ENCODE data around the gene ZNF280D. TPM values are rescaled to one million over a fixed set of nuclear protein-coding genes. Genes with fewer than 3 reads are reported as not detected.
A peak's percentile ranks its signal among the peaks of the same experiment; 100 is the strongest.

Gene ZNF280D
- polyA plus RNA-seq, 3 donors, result 10.7 to 18.6 (median 12.5) TPM

DNA sequence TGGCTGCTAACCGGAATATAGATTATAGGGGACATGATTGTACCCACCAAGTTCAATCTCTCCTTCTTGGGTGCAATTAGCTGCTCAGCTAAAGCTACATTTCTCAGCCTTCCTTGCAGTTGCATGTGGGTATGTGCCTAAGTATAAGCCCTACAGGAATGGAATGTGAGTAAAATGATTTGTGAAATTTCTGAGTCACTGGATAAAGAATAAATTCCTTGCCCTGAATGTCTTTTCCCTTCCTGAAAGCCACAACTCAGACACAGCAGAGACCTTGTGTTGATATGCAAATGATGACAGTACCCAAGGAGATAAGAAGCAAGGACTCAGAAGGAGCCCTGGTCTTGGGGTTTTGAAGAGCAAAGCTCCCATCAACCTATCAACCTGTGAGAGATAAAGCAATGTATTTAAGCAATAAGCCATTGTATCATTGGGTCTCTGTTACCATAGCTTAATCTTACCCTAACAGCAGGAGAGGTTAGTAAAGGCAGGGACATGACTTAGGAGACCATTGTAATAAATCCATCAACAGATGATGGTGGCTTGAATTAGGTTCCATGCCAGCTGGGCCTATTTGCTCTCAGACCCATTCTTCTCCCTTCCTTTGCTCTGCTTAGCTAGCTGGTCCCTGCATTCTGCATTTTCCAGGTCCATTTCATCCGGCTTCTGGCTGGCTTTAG is 25.6 kb upstream of the ZNF280D start:
- WGBS, 3 donors, result 89 to 94% (median 92%) methylated on average over 2 of the region's 2 CpGs
- no peak overlapping the region for H3K27ac ChIP-seq (ENCODE audit: low read depth, low read length)

- 59 to 87% (median 69%) methylated on average over 3 of the region's 3 CpGs for WGBS, 3 donors
- no peak overlapping the region for H3K27ac ChIP-seq (ENCODE audit: low read depth, low read length)
Measured at GRCh38 chr15:56757875-56758274, 24.6 kb upstream of the ZNF280D start.

GRCh38 chr15:56754772-56755370 is 21.6 kb upstream of the ZNF280D start:
- no peak overlapping the region for H3K27ac ChIP-seq (ENCODE audit: low read depth, low read length)
- 66 to 82% (median 77%) methylated on average over 2 of the region's 2 CpGs for WGBS, 3 donors

GRCh38 chr15:56752986-56753385 is 19.7 kb upstream of the ZNF280D start:
- no peak overlapping the region for H3K27ac ChIP-seq (ENCODE audit: low read depth, low read length)
- WGBS, 3 donors, result 91 to 95% (median 93%) methylated on average over 1 of the region's 1 CpG

DNA sequence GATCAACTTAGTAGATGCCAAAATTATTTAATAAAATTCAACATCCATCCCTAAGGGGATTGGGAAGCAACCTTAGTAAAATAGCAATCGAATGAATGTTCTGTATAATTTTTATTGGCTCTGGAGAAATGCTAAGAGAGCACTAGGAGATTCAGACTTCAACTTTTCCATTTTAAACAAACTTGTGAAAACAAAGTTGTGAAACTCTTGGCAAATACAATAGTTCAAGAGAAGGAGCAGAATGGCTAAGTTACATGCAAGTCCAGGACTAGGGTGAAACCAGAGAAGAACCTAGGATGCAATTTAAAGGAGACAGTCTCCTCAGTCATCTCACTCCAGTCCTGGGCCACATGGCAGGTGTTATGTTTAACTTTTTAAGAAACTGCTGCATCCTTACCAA is 16.7 kb upstream of the ZNF280D start:
- WGBS, 3 donors, result 68 to 85% (median 69%) methylated on average over 1 of the region's 1 CpG
- no peak overlapping the region for H3K27ac ChIP-seq (ENCODE audit: low read depth, low read length)

DNA sequence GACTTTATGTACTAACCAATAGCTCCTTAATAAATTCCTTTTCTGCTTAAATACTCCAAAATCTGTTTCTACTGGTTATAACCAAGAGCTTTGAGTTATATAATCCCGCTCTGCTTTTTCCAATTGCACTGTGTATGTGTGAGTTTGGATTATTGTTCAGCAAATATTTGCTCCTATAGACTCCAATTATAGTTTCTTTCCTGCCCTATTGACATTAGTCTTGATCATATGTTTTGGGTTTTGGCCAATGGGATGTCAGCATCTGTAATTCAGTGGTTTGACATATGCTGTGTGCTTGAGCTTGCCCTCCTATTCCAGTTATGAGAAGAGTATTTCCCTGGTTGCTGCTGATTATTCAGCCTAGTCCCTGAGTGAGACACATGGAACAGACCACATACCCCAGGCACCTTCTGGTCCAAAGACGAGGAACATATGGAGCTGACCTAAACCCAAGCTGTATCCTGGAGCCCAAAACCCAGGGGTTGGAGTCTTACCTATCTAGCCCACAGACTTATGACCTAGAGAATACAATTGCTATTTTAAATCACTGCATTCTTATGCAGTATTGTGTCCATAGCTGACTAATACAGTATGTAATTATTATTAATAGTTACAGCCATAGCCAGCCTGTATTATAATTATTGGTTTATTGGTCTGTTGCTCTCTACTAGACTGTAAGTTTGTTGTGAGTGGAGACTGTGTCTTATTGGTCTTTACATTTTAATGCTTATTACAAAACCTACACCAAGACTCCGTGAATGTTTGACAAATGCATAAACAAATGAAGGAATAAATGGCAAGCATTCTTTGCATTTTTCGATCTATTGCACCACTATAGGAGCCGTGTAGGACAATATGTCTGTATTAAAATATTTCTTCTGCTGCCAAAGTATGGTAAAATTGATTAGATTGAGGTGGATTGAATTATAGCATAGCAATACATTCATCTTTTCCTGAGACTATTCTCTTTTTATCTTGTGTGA is 11.7 kb upstream of the ZNF280D start:
- 81 to 93% (median 89%) methylated on average over 5 of the region's 5 CpGs for WGBS, 3 donors
- H3K27ac ChIP-seq (ENCODE audit: low read depth, low read length), result no peak overlapping the region

GRCh38 chr15:56741541-56741940 is 8.2 kb upstream of the ZNF280D start:
- 34 to 83% (median 36%) methylated on average over 2 of the region's 2 CpGs for WGBS, 3 donors
- H3K27ac ChIP-seq (ENCODE audit: low read depth, low read length), result no peak overlapping the region

DNA sequence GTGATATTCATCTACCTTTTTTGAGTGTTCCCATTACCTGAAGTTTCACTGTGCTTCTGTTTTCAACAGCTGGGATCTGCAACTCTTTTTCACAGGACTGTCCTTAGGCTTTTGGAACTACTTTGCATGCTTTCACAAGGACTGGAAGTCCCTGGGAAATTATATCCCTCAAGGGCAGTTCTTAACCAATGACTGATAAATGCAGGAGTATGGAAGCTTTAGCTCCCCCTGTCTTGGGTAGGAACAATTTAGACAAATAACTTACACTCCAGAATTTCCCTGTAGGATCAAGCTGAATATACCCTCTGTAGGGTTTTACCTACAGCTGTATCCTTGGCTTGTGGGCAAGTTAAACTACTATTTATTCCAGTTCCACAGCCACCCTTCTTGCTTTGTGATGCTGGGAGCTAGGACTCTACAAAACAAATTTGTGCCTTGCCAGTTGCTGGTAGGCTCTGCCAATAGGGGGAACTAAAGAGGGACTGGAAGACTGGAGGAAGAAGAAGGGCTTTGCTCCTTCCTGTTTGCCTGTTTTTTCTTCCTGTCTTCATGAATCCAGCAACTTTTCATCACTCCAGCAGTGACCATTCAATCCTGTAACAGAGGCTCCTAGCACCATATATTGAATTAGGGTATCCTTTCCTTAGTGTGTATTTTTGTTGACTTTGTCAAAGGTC is 6.8 kb upstream of the ZNF280D start:
- H3K27ac ChIP-seq (ENCODE audit: low read depth, low read length), result no peak overlapping the region

DNA sequence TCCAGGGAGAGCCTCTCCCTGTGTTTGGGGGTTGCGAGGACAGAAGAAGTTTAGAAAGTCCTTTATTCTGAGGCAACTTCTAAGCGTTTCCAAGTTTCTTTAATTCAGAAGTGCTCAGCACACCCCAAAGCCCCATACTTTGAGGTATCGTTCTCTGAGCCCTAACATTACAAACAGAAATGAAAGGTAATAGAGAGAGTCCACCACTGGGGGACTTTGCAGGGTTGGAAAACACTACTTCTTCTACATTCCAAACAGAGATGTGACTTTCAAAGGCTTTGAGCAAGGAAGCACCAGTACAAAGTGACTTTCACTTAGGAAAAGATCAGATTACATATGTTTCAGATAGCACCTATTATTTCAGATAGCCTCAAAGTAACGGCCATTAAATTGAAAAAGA is 6.2 kb upstream of the ZNF280D start:
- no peak overlapping the region for H3K27ac ChIP-seq (ENCODE audit: low read depth, low read length)
- WGBS, 3 donors, result 73 to 95% (median 93%) methylated on average over 4 of the region's 4 CpGs

DNA sequence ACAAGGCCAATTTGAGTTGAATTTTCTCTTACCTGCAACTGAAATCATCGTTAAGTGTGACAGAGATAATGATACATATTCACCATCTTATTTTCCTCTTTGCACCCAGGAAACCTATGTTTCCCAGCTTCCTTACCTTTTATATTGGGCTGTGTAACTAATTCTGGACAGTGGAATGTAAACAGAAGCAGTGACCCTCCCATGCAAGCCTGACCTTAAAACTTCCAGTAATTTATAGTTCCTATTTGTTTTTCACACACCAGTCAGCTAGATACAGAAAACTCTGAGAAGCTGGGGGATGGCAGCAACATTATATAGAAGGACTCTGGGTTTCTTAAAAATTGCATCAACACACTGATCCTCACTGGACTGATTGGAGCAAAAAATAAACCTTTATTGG is 4.5 kb upstream of the ZNF280D start:
- 78 to 90% (median 90%) methylated on average over 1 of the region's 1 CpG for WGBS, 3 donors
- H3K27ac ChIP-seq (ENCODE audit: low read depth, low read length), result no peak overlapping the region

DNA sequence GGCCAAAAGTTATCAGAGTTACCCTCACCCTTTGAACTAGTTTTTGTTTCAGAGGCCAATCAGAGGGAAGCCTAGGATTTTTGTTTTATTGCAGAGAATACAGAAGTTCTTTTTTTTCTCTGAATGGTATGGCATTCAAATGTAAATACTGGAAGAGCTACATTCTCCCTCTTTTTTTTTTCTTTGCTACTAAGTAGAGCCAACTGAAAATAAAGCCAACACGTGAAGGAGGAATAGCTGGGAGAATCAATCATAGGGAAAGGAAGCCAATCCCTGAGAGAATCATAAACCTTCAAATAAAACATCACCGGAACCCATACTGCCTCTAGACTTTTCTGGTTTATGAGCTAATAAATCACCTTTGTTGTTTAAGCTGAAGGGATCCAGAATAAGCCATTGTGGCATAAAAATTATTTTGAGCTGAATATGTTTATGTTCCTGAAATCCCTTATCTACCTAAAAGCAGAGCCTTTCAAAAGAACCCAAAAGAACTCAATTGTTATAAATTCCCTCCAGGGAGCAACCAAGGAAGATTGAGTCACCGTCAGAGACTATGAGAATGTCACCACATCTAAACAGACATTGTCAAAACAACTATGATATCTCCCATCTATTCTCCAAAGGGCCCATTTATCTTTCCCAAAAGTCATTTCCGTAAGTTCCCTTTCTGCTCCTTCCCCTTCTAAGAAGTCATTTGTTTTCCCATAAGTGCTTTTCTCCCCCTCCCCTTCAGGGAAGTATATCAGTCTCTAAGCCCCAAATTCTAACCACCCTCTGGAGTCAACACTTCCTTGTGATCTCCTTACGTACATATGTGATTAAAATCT is 3.8 kb upstream of the ZNF280D start:
- WGBS, 3 donors, result 48 to 69% (median 57%) methylated on average over 5 of the region's 5 CpGs
- H3K27ac ChIP-seq (ENCODE audit: low read depth, low read length), result no peak overlapping the region

DNA sequence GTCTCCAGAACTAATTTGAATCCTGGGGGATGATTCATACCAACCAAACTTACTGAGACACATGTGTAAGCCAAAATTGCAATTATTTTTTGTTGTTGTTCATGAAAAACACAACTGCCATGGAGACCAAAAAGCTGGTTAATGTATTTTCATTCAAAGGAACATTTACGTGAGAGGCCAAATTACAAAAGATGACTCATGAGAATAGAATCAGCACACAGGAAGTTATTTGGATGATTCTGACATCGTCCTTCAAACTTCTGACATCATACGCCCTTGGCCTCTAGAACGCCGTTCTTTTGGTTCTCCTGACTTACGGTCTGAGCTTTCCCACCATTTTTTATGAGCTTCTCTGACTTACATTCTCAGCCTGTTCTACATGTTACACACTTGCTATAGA is 3.0 kb upstream of the ZNF280D start:
- H3K27ac ChIP-seq (ENCODE audit: low read depth, low read length), result no peak overlapping the region
- 63 to 78% (median 72%) methylated on average over 6 of the region's 6 CpGs for WGBS, 3 donors

- no peak overlapping the region for H3K27ac ChIP-seq (ENCODE audit: low read depth, low read length)
- WGBS, 3 donors, result 55 to 62% (median 59%) methylated on average over 3 of the region's 3 CpGs
Measured at GRCh38 chr15:56735589-56735988, 2.3 kb upstream of the ZNF280D start.

DNA sequence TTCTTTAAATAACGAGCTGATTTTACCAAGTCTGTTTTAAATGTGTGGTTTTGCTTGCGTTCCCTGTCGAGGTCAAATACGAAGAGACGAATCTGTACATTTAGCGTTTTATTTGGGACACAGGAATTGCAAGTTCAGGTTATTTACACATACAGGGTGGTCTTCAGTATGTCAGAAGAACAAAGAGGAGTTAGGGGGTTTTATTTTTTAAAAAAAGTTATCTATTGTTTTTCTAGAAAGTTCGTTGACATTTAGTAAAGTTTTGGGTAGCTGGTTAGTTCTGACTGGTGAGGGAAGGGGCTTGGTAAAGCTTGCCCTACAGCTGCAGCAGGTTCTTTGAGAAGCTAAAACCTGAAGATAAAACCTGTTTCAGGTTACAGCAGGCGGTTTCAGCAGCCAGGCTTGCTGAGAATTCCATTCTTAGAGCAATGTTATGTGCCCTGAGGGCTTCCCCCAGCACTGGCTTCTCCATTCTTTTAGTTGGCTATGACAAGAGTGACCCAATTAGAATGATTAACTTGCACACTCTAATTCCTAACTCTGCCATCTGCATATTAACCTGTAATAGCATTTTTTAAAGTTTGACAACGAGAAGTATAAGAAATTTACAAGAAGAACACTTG is 815 bp upstream of the ZNF280D start:
- peak overlapping the region; percentile 96 for H3K27ac ChIP-seq (ENCODE audit: low read depth, low read length)
- WGBS, 3 donors, result 90 to 93% (median 91%) methylated on average over 9 of the region's 9 CpGs

DNA sequence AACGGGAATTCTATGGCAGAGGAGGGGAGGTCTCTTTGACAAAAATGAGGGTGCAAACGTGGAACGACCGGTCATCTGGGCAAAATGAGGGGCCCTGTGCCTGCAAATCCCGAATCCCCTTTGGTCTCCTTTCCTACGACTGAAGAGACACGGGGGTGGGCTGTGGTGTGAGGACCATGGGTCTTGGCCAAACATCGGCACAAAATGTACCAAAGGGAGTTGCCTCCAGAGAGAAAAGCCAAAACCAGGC is 498 bp downstream of the ZNF280D start:
- peak overlapping the region; percentile 38 for H3K27ac ChIP-seq (ENCODE audit: low read depth, low read length)
- 0 to 1% (median 0%) methylated on average over 8 of the region's 8 CpGs for WGBS, 3 donors

DNA sequence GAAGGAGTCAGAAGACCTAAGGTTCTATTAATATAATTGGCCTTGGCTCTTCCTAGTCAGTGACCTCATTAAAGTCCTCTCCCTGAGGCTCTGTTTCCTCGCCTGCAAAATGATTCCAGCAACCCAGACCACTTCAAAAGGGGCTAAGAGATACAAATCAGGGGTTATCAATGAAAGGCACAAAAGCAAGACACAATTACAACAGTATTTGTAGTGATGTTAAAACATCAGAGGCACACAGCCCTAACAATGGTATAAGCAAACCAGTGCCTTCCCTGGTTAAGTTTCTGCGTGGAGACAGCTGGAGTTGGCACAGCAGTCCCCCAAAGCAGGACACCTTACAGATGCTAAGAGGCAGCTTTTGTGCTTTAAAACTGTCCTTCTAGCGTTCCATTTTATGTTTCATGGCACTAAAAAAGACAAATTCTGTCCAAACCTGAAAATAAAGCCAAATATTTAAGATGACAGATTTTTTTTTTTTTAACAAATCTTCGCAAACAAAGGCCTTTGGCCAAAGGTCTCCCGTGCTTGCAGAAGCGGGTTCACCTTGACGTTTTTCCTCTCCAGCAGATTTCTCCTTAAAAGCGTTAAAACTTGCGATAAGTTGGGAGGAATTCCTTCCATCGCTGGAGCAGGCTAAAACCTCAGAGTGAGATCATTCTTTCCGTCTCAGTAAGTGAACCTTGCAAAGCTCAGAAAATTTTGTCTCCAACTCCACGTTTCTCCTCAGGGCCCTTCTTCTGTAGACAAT is 999 bp downstream of the ZNF280D start:
- 4 to 6% (median 5%) methylated on average over 12 of the region's 12 CpGs for WGBS, 3 donors

GRCh38 chr15:56731548-56731947 is 1.8 kb downstream of the ZNF280D start:
- no peak overlapping the region for H3K27ac ChIP-seq (ENCODE audit: low read depth, low read length)
- 44 to 77% (median 72%) methylated on average over 8 of the region's 8 CpGs for WGBS, 3 donors

More for the DNA sequence above, 999 bp downstream of the ZNF280D start:
- H3K27ac ChIP-seq (ENCODE audit: low read depth, low read length), result peak overlapping the region; percentile 38
